ENCODE results near the gene VWA7. TPM values are rescaled to one million over a fixed set of nuclear protein-coding genes. Genes with fewer than 3 reads are reported as not detected.

VWA7 gene
- total RNA-seq, 2 donors from 2014 or later = 0.68 to 0.78 TPM

DNA sequence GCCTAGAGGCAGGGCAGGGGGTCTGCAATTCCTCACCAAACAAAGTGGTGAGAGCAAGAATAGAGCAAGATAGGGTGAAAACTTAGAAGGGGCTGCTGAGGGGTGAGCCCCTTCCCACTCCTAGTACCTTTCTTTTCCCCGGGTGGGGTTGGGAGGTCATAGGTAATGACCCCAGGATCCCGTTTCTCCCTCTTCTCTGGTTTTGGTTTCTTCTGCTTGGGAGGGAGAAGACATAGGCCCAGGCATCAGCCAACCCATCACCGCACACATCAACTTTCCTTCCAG is 14.9 kb upstream of the VWA7 start:
- H3K27me3 ChIP-seq (replicated peaks; ENCODE audit: insufficient read depth) = no peaks in the 10 kb centered on the region
- ATAC-seq (ENCODE audit: insufficient number of reproducible peaks, low FRiP score, low read depth) (no peak), DNase-seq (ENCODE audit: low spot score) (no peak)
- peaks cover 4% of the 10 kb centered on the region for H3K36me3 ChIP-seq
- no peaks in the 10 kb centered on the region for H3K9me3 ChIP-seq
- H3K4me1 ChIP-seq (ENCODE audit: control insufficient read depth in 1 of 2, low read depth in 2 of 2) = peaks cover 14 to 20% of the 10 kb centered on the region in 2 donors
- no peak overlapping the region for H3K4me3 ChIP-seq
- no peak overlapping the region for H3K27ac ChIP-seq
- TF ChIP-seq, protein P1, sequence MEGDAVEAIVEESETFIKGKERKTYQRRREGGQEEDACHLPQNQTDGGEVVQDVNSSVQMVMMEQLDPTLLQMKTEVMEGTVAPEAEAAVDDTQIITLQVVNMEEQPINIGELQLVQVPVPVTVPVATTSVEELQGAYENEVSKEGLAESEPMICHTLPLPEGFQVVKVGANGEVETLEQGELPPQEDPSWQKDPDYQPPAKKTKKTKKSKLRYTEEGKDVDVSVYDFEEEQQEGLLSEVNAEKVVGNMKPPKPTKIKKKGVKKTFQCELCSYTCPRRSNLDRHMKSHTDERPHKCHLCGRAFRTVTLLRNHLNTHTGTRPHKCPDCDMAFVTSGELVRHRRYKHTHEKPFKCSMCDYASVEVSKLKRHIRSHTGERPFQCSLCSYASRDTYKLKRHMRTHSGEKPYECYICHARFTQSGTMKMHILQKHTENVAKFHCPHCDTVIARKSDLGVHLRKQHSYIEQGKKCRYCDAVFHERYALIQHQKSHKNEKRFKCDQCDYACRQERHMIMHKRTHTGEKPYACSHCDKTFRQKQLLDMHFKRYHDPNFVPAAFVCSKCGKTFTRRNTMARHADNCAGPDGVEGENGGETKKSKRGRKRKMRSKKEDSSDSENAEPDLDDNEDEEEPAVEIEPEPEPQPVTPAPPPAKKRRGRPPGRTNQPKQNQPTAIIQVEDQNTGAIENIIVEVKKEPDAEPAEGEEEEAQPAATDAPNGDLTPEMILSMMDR (IDR thresholded peaks at IDR 0.05) = no peak

DNA sequence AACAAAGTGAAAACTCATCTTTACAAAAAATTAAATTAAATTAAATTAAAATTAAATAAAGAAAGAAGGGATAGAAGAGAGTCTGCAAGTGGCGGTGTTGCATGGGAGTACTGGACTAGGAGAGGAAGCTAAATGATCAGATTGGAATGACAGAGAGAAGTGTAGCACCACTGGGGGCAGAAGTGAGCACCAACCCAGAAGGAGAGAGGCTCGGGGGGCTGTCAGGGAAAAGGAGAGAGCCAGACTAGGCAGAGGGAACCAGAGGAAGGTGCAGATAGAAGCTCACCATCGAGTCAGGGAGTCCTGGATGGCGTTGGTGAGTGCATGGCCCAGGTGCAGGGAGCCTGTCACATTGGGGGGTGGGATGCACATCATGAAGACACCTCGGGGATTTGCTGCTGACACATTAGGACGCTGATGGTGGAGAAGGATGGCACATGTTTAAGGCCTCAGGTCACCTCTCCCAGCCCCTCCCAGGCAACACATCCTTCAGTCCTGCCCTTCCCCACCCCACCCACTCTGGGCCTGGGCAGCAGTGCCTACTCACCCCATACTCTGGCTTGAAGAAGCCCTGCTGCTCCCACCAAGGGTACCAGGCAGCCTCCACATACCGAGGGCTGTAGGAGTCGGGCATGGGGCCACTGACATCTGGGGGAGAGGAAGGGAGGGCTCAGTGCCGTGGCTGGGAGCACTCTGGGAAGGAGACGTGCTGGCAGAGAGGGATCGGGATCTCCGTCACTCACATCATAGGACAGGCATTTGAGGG is 14.4 kb upstream of the VWA7 start:
- Histone ChIP-seq H3K4me3 (no peak overlapping the region), H3K4me1 (ENCODE audit: control insufficient read depth in 1 of 2, low read depth in 2 of 2) (peaks cover 14 to 19% of the 10 kb centered on the region in 2 donors), H3K27me3 (replicated peaks; ENCODE audit: insufficient read depth) (no peaks in the 10 kb centered on the region), H3K9me3 (no peaks in the 10 kb centered on the region), H3K27ac (no peak overlapping the region), H3K36me3 (peaks cover 4% of the 10 kb centered on the region)
- no peak for DNase-seq (ENCODE audit: low spot score)
- no peak for ATAC-seq (ENCODE audit: insufficient number of reproducible peaks, low FRiP score, low read depth)
- TF ChIP-seq, protein P1 (IDR thresholded peaks at IDR 0.05) = peak; percentile 37

DNA sequence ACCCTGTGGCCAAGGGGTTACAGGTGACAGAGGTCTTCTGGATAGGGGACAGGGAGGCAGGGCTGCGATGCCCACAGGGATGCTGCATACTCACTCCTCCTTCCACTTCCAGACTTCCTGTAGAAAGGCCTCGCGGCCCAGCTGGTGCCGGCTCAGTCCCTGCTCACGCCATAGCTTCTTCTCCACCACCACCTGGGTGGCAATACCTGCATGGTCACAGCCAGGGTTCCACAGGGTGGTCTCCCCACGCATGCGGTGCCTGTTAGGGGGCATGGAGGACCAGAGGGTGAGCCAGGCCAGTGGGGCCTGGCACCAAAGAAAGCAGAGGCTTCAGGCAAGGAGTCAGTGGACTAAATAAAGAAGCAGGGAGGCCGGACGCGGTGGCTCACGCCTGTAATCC is 8.3 kb upstream of the VWA7 start:
- H3K4me1 ChIP-seq (ENCODE audit: control insufficient read depth in 1 of 2, low read depth in 2 of 2) = no peaks in the 10 kb centered on the region
- no peak for ATAC-seq (ENCODE audit: insufficient number of reproducible peaks, low FRiP score, low read depth)
- DNase-seq (ENCODE audit: low spot score) = no peak
- no peak overlapping the region for H3K4me3 ChIP-seq
- peaks cover 41% of the 10 kb centered on the region for H3K36me3 ChIP-seq
- TF ChIP-seq, protein P1 (IDR thresholded peaks at IDR 0.05) = no peak
- H3K27ac ChIP-seq = no peak overlapping the region
- H3K9me3 ChIP-seq = no peaks in the 10 kb centered on the region
- no peaks in the 10 kb centered on the region for H3K27me3 ChIP-seq (replicated peaks; ENCODE audit: insufficient read depth)

DNA sequence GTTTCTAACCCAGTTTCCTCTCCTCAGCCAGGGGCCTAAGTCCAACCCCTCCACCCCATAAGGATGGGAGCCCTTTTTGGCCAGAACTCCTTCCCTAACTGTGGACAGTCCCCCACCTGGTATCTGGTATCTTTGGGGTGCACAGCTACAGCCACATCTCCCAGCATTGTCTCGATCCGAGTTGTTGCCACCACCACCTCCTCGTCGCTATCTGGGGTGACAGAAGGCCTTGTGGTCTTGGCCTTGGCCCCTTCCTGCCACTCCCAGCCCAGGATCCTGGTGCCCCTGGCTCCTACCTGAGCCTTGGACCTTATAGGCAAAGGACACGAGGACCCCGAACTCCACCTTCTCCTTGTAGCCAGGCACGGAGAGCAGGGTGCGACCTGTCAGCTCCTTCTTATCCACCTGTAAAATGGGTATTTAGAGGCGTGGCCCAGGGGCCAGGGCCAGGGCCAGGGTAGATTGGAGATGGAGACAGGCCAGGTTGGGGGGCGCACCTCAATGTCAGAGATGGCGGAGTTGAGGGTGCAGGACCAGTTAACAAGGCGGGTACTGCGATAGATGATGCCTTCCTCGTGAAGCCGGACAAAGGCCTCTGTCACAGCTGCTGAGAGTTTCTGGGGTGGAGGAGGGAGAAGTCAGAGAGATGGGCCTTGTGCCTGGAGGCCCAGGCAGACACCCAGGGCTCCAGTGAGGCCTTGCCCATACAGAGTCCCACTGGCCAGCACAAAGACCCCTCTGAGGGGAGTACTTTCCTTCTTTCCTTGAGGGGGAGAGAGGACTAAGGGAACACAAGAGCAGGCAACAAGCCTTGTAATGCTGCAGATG is 7.2 kb upstream of the VWA7 start:
- Histone ChIP-seq H3K4me3 (no peak overlapping the region), H3K27me3 (replicated peaks; ENCODE audit: insufficient read depth) (no peaks in the 10 kb centered on the region), H3K9me3 (no peaks in the 10 kb centered on the region), H3K4me1 (ENCODE audit: control insufficient read depth in 1 of 2, low read depth in 2 of 2) (no peaks in the 10 kb centered on the region), H3K36me3 (peaks cover 50% of the 10 kb centered on the region), H3K27ac (no peak overlapping the region)
- ATAC-seq (ENCODE audit: insufficient number of reproducible peaks, low FRiP score, low read depth) (no peak), DNase-seq (ENCODE audit: low spot score) (no peak)
- TF ChIP-seq, protein P1 (IDR thresholded peaks at IDR 0.05) = no peak

DNA sequence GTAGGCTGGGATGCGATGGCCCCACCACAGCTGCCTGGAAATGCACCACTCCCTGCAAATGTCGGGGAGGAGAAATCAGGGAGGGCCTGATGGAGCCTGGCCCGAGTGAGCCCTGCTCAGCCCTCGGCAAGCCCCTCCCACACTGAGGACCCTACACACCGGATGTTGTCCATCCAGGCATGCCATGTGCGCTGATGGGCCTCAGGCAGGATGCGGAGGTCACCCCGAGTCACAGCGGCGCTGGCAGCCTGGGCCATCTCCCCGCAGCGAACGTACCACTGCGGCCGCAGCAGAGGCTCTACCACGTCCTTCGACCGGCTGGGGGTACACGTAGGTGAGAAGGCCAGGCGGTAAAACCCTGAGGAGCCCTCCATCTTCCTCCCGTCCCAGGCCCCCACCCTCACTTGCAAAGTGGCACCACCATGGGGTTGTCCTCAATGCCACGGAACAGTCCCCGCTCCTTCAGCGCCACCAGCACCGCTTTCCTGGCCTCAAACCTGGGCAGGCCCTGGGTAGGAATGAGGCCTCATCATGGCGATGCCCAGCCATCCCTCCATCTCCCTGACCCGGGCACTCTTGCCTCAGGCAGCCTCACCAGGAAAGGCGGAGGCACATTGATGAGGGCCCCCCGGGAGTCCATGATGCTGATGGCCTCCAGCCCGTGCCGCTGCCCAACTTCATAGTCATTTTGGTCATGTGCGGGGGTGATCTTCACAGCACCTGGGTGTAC is 5.2 kb upstream of the VWA7 start:
- peaks cover under 1% of the 10 kb centered on the region in 2 donors for H3K4me1 ChIP-seq (ENCODE audit: control insufficient read depth in 1 of 2, low read depth in 2 of 2)
- ATAC-seq (ENCODE audit: insufficient number of reproducible peaks, low FRiP score, low read depth) (no peak), DNase-seq (ENCODE audit: low spot score) (no peak)
- H3K27ac ChIP-seq = no peak overlapping the region
- H3K36me3 ChIP-seq = peaks cover 50% of the 10 kb centered on the region
- H3K4me3 ChIP-seq = no peak overlapping the region
- no peaks in the 10 kb centered on the region for H3K27me3 ChIP-seq (replicated peaks; ENCODE audit: insufficient read depth)
- TF ChIP-seq, protein P1 (IDR thresholded peaks at IDR 0.05) = no peak
- no peaks in the 10 kb centered on the region for H3K9me3 ChIP-seq
